ENCODE data around the gene PADI2.

The PADI2 gene

DNA sequence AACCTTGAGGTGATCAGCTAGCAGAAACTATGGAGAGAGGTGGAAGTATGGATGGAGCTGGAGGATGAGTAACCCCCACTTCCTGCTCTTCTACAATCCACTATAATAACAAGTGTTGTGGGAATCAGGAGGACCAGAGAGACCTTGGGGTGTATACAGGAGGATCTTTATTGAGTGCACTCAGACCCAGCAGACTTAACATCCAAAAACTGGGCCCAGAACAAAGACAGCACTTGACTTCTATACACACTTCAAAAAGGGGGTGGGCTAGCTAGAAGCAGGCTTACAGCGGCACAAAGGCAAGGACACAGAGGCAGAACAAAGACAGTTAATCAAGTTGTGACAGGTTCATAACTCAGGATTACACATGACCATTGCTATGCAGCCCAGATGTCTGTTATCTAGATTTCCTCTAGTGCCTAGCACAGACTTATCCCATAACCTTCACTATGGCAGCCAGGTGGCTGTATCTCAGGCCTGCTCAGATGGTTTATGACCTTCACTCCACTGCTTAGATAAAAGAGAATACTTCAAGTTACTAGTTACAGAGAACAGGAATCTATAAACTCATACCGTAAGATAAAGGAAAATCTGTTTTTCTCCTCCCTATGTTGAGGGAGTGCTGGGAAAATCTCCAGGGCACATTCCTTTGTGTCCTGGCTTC is 36.1 kb upstream of the PADI2 start:
- H3K9me3 Mint-ChIP-seq = peaks cover 33% of the 10 kb centered on the region
- no peak for DNase-seq
- H3K27me3 Mint-ChIP-seq = peaks cover 28% of the 10 kb centered on the region
- H3K27ac Mint-ChIP-seq = no peak overlapping the region
- no peak overlapping the region for H3K4me3 Mint-ChIP-seq
- CTCF ChIA-PET = no interaction called here
- peaks cover 5% of the 10 kb centered on the region for H3K4me1 Mint-ChIP-seq
- H3K36me3 Mint-ChIP-seq = peaks cover 1% of the 10 kb centered on the region

- H3K4me1 Mint-ChIP-seq = no peaks in the 10 kb centered on the region
- CTCF ChIA-PET = no interaction called here
- H3K4me3 Mint-ChIP-seq = no peak overlapping the region
- H3K27me3 Mint-ChIP-seq = peaks cover 53% of the 10 kb centered on the region
- no peaks in the 10 kb centered on the region for H3K36me3 Mint-ChIP-seq
- no peak for DNase-seq
- H3K27ac Mint-ChIP-seq = no peak overlapping the region
- peaks cover 19% of the 10 kb centered on the region for H3K9me3 Mint-ChIP-seq
Measured at GRCh38 chr1:17149771-17150170, 30.5 kb upstream of the PADI2 start.

DNA sequence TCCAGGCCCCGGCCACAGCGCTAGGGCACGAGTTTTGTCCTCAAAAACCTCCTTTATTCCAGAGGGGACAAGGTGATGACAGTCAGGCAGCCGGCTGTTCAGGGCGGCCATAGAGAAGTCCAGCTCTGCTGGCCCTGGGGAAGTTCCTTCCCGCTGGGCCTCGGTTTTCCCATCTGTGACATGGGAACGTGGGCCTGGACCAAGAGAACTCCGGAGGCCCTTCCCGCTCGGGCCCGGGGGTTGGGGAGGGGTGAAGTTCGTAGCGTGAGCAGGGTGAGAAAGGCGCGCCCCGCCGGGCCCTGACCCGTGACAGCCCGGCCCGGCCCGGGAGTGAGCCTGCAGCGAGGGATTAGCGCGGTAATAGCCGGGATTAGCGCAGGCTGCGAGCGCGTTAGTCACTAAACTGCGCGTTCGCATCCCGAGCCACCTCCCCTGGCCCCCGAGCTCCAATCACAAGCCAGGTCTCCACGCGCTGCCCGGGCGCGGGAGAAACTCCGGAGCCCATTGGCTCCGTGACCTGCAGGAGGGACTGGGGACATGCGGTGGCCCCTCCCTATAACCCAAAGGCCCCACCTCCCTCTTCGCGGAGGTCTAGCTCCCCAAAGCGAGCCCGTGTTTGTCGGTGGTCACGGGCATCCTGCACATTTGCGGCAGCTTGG is 29.8 kb upstream of the PADI2 start:
- Mint-ChIP-seq H3K4me3 (no peak overlapping the region), H3K9me3 (peaks cover 12% of the 10 kb centered on the region), H3K27me3 (peaks cover 46% of the 10 kb centered on the region), H3K27ac (no peak overlapping the region), H3K4me1 (no peaks in the 10 kb centered on the region), H3K36me3 (no peaks in the 10 kb centered on the region)
- no peak for DNase-seq
- CTCF ChIA-PET = no interaction called here

DNA sequence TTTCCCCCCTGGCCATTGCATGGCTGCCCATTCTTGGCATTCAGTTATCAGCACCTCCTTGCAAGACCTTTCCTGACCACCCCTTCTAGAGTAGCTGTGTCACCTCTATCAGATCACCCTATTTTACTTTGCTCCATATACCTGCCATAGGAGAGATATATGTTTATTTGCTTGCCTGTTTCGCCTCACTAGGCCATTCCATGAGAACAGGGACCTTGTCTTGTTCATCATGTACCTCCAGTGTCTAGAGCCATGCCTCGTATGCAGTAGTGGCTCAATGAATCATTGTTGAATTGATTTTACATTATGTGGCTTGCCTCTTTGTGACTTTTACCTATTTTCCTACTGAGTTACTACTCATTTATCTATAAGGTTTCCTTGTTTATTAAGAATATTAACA is 26.4 kb upstream of the PADI2 start:
- Mint-ChIP-seq H3K4me1 (no peaks in the 10 kb centered on the region), H3K36me3 (no peaks in the 10 kb centered on the region), H3K4me3 (no peak overlapping the region), H3K27ac (no peak overlapping the region), H3K9me3 (no peaks in the 10 kb centered on the region), H3K27me3 (peaks cover 39% of the 10 kb centered on the region)
- CTCF ChIA-PET = no interaction called here
- no peak for DNase-seq

DNA sequence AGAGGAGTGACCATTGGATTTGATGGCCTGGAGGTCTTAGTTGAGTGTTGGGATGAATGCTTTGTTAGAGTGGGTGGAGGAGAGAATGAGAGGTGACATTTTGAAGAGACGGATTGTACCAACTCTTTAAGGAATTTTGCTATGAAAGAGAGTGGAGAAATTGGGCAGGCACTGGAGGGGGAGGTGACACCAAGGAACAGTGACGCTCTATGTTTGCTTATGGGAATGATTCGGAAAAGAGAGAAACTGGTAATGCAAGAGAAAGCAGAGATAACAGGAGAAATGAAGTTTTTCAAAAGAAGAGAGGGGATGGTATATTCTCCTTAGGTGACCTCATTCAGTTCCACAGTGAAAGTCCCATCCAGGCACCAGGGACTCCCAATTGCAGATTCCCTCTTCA is 24.5 kb upstream of the PADI2 start:
- CTCF ChIA-PET = no interaction called here
- Mint-ChIP-seq H3K4me3 (no peak overlapping the region), H3K4me1 (no peaks in the 10 kb centered on the region)

DNA sequence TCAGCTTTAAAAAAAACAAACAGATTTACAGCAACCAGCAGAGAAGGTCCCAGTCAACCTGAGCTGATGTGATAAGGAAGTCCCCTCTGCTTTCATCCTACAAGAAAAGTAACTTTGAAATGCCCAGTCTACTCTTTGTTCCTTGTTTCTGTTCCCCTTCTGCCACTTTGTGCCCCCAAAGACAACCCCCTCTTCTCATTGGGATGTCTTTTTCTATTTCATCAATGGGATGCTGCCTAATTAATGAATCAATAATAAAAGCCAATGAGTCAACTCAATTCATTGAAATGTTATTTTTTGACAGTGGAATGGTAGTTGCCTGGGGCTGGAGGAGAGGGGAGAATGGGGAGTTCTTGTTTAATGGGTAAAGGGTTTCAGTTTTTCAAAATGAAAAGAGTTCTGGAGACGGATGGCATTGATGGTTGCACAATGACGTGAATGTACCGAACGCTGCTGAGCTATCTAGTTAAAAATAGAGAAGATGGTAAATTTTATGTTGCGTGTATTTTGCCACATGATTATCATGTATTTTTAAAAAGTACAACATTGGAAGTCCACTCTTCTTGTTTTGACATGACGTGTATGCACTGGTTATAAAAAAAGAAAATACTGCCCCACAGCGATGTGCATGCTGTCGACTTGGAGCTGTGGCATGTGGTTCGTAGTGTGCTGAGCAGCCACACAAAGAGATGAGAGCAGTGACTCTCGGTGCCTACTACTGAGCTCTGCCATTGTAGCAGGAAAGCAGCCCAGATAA is 22.4 kb upstream of the PADI2 start:
- CTCF ChIA-PET = no interaction called here
- H3K4me3 Mint-ChIP-seq = no peak overlapping the region
- no peaks in the 10 kb centered on the region for H3K4me1 Mint-ChIP-seq
- no peak for DNase-seq
- no peaks in the 10 kb centered on the region for H3K36me3 Mint-ChIP-seq
- H3K27ac Mint-ChIP-seq = no peak overlapping the region
- peaks cover 16% of the 10 kb centered on the region for H3K27me3 Mint-ChIP-seq
- H3K9me3 Mint-ChIP-seq = no peaks in the 10 kb centered on the region

More for the DNA sequence above, 24.5 kb upstream of the PADI2 start:
- no peak overlapping the region for H3K27ac Mint-ChIP-seq
- no peaks in the 10 kb centered on the region for H3K9me3 Mint-ChIP-seq
- no peaks in the 10 kb centered on the region for H3K36me3 Mint-ChIP-seq
- no peak for DNase-seq
- peaks cover 26% of the 10 kb centered on the region for H3K27me3 Mint-ChIP-seq

DNA sequence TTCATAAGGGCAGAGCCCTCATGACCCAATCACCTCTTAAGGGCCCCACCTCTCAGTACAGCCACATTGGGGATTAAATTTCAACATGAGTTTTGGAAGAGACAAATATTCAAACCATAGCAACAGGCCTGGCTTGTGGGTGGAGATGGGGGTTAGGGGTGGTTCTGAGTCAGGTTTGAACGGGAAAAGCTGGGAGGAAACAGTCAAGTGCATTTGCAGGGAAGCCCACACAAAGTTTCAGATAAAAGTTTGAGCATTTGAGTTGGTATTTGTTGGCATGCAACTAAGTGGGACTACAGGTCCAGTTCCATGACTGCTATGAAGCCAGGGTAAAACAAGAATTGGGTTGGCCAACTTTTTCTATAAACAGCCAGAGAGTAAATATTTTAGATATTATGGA is 21.0 kb upstream of the PADI2 start:
- no peak for DNase-seq
- Mint-ChIP-seq H3K9me3 (no peaks in the 10 kb centered on the region), H3K27me3 (peaks cover 21% of the 10 kb centered on the region), H3K27ac (no peak overlapping the region), H3K4me1 (no peaks in the 10 kb centered on the region), H3K36me3 (no peaks in the 10 kb centered on the region), H3K4me3 (no peak overlapping the region)
- CTCF ChIA-PET = no interaction called here

DNA sequence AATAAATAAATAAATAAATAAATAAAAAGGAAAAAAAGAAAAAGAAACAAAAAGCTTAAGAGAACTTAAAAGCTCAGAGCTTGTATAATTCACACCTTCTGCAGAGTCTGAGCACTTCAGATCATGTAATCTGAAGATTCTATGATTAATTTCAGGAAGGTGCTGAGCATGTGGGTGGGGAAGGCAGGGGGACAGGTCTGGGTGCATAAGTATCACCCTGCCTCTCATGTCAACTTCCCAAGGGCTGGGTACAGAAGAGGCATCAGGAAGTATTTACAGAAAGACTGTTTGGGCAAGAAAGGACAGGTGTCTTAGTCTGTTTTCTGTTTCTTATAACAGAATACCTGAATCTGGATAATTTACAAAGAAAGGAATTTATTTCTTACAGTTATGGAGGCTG is 20.4 kb upstream of the PADI2 start:
- no peak for DNase-seq
- H3K27ac Mint-ChIP-seq = no peak overlapping the region
- no peaks in the 10 kb centered on the region for H3K4me1 Mint-ChIP-seq
- peaks cover 21% of the 10 kb centered on the region for H3K27me3 Mint-ChIP-seq
- CTCF ChIA-PET = no interaction called here
- no peak overlapping the region for H3K4me3 Mint-ChIP-seq
- H3K9me3 Mint-ChIP-seq = no peaks in the 10 kb centered on the region
- no peaks in the 10 kb centered on the region for H3K36me3 Mint-ChIP-seq

GRCh38 chr1:17137441-17137840 is 18.2 kb upstream of the PADI2 start:
- H3K9me3 Mint-ChIP-seq = no peaks in the 10 kb centered on the region
- H3K27me3 Mint-ChIP-seq = peaks cover 31% of the 10 kb centered on the region
- no peaks in the 10 kb centered on the region for H3K36me3 Mint-ChIP-seq
- H3K27ac Mint-ChIP-seq = no peak overlapping the region
- CTCF ChIA-PET = interaction anchor here (1.5 kb wide), 1 partner anchor 12 kb away, joined by 5 read pairs; no protein-coding TSS in a partner anchor
- no peaks in the 10 kb centered on the region for H3K4me1 Mint-ChIP-seq
- DNase-seq = no peak
- H3K4me3 Mint-ChIP-seq = no peak overlapping the region

DNA sequence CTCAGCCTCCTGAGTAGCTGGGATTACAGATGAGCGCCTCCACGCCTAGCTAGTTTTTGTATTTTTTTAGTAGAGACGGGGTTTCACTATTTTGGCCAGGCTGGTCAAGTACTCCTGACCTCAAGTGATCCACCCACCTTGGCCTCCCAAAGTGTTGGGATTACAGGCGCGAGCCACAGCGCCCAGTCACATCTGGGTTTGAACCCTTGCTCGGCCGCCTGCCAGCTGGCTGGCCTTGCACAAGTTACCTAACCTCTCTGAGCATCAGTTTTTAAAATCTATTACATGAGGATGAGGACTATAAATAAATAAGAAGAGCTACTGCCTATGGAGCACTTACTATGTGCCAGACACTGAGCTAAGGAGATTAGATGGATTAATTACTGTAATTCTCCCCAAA is 17.7 kb upstream of the PADI2 start:
- CTCF ChIA-PET = interaction anchor here (1.5 kb wide), 1 partner anchor 11 kb away, joined by 5 read pairs; no protein-coding TSS in a partner anchor
- Mint-ChIP-seq H3K36me3 (no peaks in the 10 kb centered on the region), H3K27me3 (peaks cover 33% of the 10 kb centered on the region), H3K27ac (no peak overlapping the region), H3K4me3 (no peak overlapping the region), H3K9me3 (no peaks in the 10 kb centered on the region), H3K4me1 (no peaks in the 10 kb centered on the region)
- DNase-seq = no peak

DNA sequence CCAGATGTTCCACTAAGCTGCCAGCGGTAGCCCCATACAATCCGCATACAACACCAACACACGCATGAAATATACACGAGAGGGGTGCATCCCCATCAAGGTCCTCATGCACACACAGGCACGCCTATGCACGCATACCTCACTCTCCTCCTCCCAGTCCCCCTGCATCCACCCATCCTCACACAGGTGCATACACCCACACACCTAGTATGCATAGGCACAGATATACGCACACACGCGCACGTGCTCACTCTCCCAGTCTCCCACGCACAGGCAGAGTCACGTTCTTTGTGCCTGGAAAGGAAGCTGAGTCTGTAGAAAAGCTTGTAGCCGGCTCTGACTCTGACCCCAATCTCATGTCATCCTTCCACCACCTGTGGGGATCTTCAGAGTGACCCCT is 16.9 kb upstream of the PADI2 start:
- Mint-ChIP-seq H3K27me3 (peaks cover 34% of the 10 kb centered on the region), H3K27ac (no peak overlapping the region), H3K36me3 (no peaks in the 10 kb centered on the region), H3K9me3 (no peaks in the 10 kb centered on the region), H3K4me3 (no peak overlapping the region), H3K4me1 (no peaks in the 10 kb centered on the region)
- no peak for DNase-seq
- CTCF ChIA-PET = interaction anchor here (1.0 kb wide), 1 partner anchor 101 kb away, joined by 3 read pairs; no protein-coding TSS in a partner anchor

- peaks cover 37% of the 10 kb centered on the region for H3K27me3 Mint-ChIP-seq
- H3K9me3 Mint-ChIP-seq = no peaks in the 10 kb centered on the region
- DNase-seq = no peak
- no peak overlapping the region for H3K27ac Mint-ChIP-seq
- no peak overlapping the region for H3K4me3 Mint-ChIP-seq
- H3K36me3 Mint-ChIP-seq = no peaks in the 10 kb centered on the region
- CTCF ChIA-PET = interaction anchor here (1.0 kb wide), 1 partner anchor 101 kb away, joined by 3 read pairs; no protein-coding TSS in a partner anchor
- no peaks in the 10 kb centered on the region for H3K4me1 Mint-ChIP-seq
Measured at GRCh38 chr1:17135530-17135929, 16.3 kb upstream of the PADI2 start.

- Mint-ChIP-seq H3K9me3 (no peaks in the 10 kb centered on the region), H3K36me3 (no peaks in the 10 kb centered on the region), H3K4me3 (no peak overlapping the region), H3K27ac (no peak overlapping the region), H3K27me3 (peaks cover 37% of the 10 kb centered on the region), H3K4me1 (no peaks in the 10 kb centered on the region)
- CTCF ChIA-PET = no interaction called here
- DNase-seq = no peak
Measured at GRCh38 chr1:17134724-17135123, 15.5 kb upstream of the PADI2 start.

DNA sequence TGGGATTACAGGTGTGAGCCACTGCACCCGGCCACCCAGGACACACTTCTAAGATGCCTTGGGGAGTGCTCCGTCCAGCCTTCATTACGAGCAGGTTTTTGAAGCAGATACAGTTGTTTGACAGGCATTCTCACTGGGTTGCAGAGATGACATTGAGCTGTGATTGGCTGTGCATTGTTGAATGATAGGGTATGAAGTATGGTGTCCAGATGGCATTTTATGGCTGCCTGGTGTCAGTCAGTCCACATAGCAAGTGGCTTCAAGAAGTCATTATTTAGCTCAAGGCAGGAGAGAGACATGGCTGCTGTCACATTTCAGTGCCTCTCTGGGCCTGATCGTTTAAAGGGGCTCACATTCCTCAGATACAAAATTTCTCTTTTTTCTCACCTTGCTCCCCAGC is 14.8 kb upstream of the PADI2 start:
- Mint-ChIP-seq H3K4me3 (no peak overlapping the region), H3K27ac (no peak overlapping the region), H3K4me1 (no peaks in the 10 kb centered on the region), H3K27me3 (peaks cover 37% of the 10 kb centered on the region), H3K9me3 (no peaks in the 10 kb centered on the region), H3K36me3 (no peaks in the 10 kb centered on the region)
- no peak for DNase-seq
- CTCF ChIA-PET = no interaction called here

Data from activated naive CD4-positive, alpha-beta T cell treated with anti-CD3 and anti-CD28 coated beads, Interleukin-2, amount 10 ng/mL, durations not matched to agents 7 days and 5 days (primary cell).